Kidney tubule cell (primary cell): ENCODE measurements around the gene BNC2.

Source experiments
- DNase-seq: peaks from one replicate; pipeline ENCODE4 v3.0.0-alpha.2; 2018; ENCODE audit warnings: low spot score

The BNC2 gene

DNA sequence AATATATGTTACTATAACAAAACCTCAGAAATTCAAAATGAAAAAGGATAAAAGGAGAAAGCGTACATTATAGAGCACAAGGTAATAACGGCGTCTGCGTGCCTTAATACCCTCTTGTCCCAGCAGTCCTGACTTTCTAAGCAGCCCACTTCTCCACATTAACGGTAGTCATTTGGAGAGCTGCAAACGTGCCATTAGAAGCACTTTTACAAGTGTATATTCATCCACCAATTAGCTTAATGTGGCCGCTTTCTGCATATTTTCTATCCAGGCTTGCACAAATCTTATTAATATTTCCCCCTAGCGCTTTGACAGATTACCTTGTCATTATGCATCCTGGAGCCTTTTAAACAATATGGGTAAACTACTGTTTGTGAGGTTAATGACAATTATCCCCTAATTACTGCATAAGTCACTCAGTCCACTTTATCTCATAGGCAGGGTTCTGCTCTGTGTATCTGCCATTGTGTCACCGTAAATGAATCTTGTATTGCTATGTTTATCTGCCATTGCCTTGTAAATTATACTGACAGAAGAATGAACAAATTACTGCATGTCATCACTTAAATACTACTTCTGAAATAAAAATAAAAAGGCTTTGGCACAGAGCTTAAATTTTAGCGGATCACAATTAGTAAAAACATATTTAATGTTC, 421.3 kb downstream of the BNC2 start:
- DNase-seq: no peak

DNA sequence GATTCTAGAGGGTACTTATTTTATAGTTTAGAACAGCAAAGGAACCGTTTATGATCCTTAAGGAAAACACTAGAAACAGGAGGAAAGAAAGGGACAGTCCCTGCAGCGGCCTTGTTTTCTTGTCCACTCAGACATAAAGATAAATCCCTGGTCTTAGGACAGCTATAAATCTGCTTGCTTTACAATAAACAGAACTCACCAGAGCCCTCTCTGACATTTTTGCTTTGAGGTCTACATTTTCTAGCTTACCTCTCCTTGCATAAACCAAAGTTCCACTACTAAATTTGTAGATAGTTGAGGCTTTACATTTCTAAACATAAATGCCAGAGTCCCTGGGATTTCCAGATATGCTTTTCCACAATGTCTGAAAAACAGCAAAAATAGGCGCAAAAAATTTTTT, 422.5 kb downstream of the BNC2 start:
- no peak for DNase-seq

DNA sequence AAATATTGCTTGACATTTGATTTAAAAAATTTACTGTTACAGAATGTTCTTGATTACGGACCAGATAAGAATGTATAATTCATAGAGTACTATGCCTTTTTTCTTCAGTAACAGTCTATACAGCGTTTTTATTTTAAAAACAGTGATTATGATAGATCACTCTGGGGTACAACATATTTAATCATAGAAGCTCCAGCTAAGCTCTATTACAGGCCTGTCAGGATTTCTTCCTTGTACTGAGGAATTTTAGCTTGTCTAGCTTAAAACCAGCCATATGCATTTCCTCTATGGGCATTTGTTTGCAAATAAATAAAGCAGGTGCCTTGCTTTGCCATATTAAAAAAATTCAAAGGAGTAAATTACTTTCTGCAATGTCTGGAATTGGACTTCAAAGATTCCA, 423.8 kb downstream of the BNC2 start:
- DNase-seq: no peak

DNA sequence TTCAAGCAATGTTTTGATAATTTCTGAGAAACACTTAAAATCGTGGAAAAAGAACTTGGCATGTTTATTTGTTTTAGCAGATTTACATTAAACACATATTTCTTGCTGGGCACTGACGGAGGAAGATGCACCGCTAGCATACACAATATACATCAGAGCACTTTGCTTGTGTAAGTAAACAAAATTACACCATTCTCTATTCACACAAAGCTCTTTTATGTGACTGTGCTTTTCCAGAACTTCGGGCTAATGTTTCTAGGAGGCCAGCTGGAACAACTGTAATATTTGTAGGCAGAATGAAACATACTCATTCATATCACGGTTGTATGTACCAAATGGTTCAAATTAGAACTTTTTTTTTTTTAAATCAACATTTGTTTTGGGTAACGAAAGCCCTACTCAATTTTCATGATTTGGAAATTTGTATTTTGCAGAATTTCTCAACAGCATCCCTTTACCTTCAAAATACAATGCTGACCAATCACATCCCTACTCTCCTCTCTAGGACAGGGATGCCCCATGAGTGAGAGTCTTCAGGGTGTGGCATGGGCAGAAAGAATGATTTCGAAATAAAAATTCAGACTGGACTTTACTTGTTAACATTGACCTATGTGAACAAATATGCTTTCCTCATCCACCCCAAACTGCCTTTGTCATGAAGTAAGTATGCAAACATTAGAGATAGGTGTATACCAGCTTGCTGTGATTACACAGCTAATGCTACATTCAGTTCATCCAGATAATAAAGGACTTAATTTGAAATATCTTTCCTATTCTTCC, 425.1 kb downstream of the BNC2 start:
- DNase-seq: peak; percentile 52

DNA sequence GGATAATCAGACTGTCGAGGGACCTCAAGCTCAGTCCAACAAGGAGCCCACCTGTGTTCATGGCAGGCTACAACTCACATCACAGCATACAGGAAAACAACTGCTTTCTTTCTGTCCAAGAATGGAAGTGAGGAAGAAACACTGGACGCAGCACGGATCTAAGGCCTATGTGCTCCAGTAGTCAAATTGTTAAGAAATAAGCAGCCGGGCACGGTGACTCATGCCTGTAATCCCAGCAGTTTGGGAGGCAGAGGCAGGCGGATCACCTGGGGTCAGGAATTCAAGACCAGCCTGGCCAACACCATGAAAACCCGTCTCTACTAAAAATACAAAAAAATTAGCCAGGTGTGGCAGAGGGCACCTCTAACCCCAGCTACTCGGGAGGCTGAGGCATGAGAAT, 427.8 kb downstream of the BNC2 start:
- peak; percentile 87 for DNase-seq

DNA sequence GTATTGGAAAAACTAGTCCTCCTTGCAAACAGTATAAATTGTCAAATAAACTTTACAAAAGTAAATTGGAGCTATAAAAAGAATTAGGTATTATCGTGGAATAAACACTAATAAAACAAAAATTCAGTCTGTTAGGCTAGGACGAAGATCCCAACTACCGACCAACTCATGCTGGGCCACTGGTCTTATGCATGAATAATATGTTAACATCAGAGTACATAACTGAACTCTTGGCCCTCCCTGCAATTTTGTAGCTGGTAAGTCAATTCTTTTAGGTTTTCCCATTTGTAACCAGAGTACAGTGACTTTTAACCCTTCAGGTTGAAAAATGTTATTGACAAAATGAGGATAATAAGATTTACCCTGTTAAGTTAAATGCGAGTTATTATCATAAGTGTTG, 428.7 kb downstream of the BNC2 start:
- DNase-seq: no peak

DNA sequence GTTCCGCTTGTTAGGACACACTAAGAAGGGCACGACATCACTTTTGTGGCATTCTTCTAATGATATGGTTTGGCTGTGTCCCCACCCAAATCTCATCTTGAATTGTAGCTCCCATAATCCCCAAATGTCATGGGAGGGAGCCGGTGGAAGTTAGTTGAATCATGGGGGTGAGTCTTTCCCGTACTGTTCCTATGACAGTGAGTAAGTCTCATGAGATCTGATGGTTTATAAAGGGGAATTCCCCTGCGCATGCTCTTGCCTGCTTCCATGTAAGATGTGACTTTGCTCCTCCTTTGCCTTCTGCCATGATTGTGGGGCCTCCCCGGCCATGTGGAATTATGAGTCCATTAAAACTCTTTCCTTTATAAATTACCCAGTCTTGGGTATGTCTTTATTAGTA, 431.6 kb downstream of the BNC2 start:
- DNase-seq: peak; percentile 23

DNA sequence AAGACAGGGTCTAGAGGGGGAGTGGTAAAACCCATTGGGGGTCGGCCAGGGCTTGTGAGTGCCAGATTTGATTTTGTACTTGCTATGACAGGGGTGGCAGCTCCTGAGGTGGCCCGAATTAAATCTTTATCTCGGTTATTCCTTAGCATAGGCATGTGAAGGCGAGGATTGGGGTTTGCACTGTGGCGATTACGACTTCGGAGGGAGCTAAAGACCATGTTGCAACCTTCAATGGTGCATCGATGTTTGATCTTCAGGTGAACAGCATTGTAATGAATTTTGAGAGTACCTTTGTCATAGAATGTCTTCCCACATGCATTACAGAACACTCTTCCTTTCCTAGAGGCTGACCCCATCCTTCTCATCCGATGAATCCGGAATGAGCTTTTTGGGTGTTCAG, 433.9 kb downstream of the BNC2 start:
- DNase-seq: no peak

DNA sequence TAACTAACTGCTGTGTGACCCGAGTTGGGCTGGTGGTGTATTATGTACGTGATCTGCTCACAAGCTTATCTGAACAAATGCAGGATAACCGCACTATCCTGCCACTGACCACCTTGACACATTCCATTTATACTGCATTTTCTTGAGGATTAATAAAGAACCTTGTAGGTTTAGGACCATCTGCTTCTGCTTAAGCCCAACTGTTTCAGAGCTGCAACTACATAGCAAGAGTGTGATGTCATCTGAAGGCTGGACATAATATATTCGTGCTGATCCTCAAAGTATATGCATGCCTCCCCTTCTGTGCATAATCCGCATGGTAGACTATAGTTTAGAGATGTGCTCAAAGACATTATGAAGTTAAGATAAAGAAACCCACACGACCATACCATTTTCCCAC, 435.9 kb downstream of the BNC2 start:
- DNase-seq: no peak

DNA sequence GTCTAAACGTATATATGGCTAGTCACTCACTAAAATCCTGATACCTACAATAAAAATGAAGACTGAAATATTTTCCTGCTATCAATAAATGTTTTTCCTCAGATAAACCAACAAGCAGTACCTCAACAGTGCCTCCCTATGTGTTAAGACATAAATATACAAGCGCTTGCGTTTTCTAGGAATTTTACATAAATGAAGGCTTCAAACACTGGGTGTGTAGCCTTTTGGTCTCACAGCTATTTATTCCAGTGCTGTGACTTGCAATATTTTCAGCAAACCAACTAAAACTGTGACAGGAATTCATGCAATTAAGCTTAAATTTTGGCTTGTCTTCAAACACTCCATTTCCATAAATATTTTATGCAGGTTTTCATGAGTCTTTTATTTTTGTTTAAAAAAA, 437.0 kb downstream of the BNC2 start:
- no peak for DNase-seq

DNA sequence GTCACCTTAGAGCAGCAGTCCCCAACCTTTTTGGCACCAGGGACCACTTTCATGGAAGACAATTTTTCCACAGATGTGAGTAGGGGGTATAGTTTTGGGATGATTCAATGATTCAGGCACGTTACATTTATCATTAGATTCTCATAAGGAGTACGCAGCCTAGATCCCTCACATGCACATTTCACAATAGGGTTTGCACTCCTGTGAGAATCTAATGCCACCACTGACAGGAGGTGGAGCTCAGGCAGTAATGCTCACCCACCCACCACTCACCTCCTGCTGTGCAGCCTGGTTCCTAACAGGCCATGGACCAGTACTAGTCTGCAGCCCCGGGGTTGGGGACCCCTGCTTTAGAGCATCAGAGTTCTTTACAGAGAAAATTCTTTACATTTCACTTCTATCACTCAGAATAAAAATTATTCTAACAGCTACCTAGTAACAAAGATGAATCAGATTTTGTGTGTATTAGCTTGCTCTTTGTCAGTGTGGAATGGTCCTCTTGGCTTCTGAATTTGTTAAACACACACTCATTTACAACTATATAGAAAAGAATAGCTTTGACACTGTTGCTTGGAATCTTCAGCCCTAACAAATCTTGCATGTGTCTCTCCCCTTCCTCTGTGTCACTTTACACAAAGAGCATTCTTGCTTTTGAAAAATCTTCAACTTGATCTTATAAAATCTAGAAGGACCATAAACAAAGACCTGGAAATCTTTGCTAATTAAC, 438.6 kb downstream of the BNC2 start:
- no peak for DNase-seq

DNA sequence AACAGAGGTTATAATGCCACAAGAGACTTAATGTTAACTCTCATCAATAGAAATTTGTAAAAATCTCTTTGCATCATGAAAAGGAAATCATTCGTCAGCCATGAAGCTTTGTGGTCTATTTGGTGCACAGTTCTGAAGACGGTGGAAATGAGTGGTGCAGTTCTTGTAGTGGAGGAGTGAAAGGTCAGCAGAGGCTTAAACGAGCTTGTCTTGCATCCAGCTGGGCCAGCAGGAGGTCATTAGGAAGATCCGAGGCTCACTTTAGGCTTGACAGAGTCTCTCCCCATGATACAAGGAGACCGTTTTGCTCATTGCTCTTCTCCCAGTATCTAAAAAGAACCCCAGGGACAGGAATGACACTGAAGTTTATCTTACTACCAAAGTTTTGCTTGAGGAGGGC, 440.8 kb downstream of the BNC2 start:
- DNase-seq: no peak

DNA sequence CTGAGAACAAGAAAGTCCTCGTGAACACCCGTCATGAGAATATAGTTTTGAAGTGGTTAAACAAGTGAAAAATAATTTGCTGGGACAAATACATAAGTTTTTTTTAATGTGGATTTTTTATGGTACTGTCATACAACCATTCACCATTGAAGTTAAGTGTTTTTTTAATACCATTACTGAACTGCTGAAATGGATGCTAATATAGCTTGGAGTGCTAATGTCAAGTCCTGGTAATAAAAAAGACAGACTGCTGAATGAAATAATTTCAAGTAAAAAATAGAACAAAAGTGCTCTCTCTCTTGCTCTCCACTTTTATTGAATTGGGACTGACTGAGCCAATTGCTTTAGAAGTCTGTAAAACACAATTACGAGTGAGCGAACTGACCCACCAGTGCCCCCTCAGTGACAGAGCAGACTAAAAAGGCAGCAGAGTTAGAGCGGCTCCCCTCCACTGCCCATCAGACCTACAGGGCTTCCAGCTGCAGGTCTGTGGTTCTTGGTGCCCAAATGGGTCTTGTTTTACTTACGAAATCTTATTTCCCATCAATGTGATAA, 442.5 kb downstream of the BNC2 start:
- DNase-seq: no peak

DNA sequence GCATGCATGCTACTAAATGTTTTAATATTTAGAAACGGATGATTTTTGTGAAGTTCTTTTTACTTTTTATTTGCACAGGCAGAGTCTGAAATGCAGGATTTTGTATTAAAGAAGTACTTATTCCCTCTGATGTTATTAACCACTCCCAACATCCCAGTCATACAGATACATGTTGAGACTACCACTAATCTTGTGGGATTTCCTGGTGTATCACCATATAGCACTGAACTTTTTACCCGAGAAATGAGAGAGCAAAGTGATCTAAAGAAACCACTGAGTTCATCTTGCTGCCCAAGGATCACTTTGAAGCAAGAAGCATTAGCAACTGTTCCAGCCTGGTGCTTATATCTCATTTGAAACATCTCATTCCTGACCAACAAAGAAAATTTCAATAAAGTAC, 443.8 kb downstream of the BNC2 start:
- no peak for DNase-seq

DNA sequence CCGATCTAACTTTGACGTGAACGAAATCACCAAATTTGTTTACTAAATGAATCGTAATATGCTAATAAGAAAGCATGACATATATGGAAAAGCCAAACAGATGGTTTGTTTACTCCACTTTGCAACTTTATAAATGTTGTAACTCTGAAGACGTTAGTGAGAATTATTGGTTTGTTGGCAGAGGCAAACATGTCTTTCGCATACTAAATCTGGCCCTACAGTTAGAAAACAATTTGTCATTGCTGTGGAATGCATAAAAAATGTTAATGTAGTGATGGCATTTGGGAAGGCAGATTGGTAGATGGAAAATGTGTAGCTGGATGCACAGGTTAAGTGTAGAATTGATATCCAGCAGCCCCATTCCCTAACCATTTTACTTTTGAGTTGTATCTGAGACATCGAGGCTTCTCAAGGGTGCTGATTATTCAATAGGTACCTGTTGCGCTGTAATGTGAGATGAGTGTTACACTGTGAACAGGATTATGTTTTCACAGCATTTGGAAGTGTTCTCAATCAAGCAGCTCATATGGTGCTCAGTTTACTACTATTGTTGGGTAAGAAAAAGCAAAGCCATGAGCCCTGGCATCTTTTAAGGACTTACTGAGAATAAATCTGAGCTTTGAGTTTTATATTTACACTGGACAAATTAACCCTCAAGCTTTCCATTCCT, 444.8 kb downstream of the BNC2 start:
- DNase-seq: peak; percentile 47

DNA sequence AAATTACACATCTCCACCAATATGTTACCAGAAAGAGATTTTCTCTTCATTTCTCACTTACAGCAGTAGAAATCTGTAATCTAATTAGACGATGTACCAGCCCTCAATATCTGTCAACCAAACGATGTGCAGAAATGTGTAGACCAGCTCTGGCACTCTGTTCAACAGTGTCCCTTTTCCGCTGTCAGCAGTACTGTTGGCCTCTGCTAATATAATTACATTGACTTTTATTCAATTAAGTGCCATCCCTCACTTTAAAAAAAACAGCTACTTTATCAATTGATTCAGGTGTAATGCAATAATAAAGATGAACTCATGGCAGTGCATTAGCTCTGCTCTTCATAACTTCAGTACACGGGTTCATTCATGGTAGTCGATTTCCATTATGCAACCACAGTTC, 448.4 kb downstream of the BNC2 start:
- no peak for DNase-seq

DNA sequence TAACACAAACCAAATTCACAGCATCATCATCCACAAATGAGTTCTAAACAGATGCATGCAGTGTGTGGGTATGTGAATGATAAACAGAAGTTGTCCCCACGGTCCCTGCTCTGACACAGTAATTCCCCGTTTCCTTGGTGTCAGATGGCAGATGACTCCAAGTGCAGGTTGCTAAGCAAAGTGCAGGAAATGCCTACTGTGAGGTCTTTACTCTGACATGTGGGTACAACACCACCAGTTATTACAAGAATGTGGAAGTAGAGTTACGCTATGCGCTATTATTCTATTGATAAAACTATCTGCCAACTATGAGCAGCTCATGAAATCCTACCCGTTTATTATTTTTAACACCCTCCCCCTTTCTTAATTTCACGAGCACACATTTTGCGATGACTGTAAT, 448.9 kb downstream of the BNC2 start:
- DNase-seq: peak; percentile 58

DNA sequence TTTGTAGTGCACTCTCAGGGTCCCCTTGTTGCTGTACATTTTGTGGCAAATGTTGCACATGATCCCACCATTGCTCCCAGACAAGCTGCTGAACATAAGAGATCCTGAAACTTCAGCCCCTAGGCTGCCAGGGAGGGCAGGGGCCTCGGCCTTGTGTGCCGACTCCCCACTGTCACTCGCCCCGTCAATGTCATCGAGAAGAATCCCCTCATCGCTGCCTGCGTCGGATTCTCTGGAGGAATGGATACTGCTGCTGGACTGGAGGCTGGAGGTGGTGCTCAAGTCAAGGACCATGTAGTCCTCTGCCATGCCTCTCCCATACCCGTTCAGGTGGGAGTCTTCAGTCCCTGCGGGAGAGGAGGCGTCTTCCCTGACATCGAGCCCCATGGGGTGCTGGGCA, 451.3 kb downstream of the BNC2 start:
- no peak for DNase-seq

DNA sequence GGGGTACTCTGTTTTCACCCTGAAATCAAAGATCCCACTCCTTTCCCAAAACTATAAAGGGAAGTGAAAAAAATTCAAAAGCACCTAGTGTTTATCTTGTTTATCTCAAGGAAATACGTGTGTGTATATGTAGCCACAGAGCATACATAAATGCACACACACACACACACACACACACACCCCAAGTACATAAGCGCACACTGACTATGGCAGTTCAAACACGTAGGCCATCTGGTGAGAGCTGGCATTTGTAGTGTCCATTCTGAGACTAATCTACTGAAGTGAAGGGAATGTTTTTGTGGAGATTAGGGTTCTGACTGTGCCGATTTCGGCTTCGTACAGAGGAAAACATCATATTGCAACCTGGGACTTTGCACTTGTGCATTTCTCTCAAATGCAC, 451.7 kb downstream of the BNC2 start:
- no peak for DNase-seq

DNA sequence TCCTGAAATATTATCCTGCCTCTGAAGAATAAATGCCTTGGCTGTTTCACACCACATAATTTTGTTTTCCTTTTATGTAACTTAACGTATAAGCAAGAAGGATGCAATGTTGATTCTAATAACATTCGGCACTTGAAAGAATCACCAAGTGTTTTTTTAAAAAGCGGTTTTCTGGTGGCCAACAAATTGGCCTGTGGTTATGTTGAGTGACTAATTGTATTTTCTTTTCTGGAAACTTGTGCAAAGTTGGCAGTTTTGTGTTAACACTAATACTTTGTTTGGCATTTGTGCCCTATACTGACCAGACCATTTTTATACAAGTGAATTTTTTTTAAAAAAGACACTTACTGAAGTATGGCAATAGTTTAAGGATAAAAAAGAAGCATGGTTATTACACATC, 452.7 kb downstream of the BNC2 start:
- no peak for DNase-seq

DNA sequence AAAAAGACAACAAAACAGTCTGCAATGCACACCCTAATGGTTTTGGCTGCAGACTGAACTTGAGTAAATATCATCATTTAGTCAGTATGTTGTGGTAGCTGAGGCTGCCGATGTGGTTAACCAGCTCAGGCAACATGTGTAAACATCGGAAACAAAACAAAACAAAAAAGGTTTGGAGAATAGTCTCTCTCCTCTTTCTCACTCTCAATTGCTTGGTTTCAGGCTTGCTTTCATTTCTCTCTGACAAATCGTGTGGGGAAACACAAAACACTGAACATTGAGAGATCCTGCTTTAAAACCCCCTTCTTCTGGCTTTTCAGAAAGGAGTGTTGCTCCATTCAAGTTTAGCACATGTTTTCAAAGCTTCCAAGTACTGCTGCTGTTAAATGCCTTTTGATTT, 453.3 kb downstream of the BNC2 start:
- DNase-seq: peak; percentile 32

DNA sequence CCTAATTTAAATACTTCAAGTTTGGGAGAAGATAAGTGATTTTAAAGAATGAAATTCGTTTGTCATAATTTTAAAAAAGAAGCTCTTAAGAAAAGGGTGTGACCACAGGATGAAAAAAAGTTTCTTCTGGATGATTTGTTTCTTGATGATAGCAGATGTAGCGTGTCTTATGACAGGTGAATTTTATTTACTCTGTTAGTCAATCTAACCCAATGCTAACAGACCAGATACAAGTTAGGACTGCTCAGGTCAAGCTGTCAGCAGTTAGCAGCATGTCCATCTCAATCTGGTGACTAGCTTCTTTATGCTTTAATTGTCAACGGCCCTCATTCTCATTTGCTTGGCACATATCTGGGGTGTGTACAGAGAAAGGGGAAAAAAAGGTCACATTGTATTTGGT, 456.0 kb downstream of the BNC2 start:
- DNase-seq: no peak
